ENCODE results near the gene SLC38A5. TPM values are rescaled to one million over a fixed set of nuclear protein-coding genes. Genes with fewer than 3 reads are reported as not detected.
A peak's percentile ranks its signal among the peaks of the same experiment; 100 is the strongest.

Gene SLC38A5
- total RNA-seq, 1 donor from 2014 or later: 146 TPM

DNA sequence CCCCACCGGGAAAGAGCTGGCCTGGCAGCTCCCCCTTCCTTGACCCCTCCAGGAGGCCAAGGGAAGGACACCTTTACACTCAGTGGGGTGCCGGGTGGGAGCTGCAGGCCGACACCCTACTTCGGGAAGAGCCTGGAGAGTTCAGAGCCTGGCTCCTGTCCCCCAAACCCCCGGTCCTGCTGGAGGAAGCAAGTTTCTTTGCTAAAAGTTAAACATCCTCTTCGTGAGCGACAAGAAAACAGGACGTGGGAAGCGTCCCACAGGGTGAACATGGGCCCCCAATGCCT, 3.6 kb upstream of the SLC38A5 start:
- Mint-ChIP-seq H3K4me3 (ENCODE audit: low read depth) (no peak overlapping the region), H3K4me1 (ENCODE audit: low read depth) (peaks cover 28% of the 10 kb centered on the region), H3K9me3 (no peaks in the 10 kb centered on the region), H3K27ac (no peak overlapping the region), H3K36me3 (ENCODE audit: low read depth) (peaks cover 23% of the 10 kb centered on the region), H3K27me3 (ENCODE audit: low read depth) (no peaks in the 10 kb centered on the region)
- intact Hi-C loops (cut with micrococcal nuclease): no loop called here
- no peak for DNase-seq (ENCODE audit: low spot score)

DNA sequence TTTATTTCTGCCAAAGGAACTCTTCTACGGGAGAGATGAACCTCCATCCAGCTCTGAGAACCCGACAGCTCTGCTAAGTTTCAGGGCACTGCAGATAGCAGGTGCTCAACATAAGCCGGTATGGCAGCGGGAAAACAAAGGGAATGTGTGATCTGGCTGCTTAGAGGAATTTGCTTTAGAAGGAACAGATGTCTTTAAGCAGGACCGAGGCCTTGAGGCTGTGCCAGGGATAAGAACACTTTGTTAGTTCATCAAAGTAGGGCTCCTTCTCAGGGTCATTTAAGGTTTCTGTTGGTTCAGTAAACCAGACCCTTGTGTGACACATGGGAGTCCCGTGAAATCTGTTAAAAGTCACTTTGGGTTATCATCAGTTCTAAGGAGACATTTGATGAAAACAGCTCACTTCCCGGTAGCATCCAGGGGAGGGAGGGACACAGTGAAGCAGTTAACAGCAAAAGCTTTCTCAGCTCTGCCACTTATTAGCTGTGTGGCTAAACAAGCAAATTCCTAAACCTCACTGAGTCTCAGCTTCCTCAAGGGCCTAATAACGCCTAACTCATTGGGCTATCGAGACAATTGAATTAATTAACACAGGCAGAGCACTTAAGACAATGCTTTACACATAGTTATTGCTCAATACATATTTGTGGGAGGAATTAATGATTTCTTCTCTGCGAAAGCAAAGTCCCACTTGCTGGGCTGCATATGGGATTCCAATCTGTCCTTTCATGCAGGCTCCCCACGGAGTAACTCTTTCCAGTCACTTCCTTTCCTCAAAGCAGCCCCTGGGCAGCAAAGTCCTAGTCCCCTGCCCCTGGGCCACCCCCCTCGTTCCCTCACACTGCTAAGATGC, 3.0 kb upstream of the SLC38A5 start:
- H3K4me1 Mint-ChIP-seq (ENCODE audit: low read depth): peaks cover 27% of the 10 kb centered on the region
- DNase-seq (ENCODE audit: low spot score): no peak
- no peak overlapping the region for H3K27ac Mint-ChIP-seq
- no peak overlapping the region for H3K4me3 Mint-ChIP-seq (ENCODE audit: low read depth)
- intact Hi-C loops (cut with micrococcal nuclease): no loop called here
- H3K9me3 Mint-ChIP-seq: no peaks in the 10 kb centered on the region
- H3K27me3 Mint-ChIP-seq (ENCODE audit: low read depth): no peaks in the 10 kb centered on the region
- peaks cover 23% of the 10 kb centered on the region for H3K36me3 Mint-ChIP-seq (ENCODE audit: low read depth)

DNA sequence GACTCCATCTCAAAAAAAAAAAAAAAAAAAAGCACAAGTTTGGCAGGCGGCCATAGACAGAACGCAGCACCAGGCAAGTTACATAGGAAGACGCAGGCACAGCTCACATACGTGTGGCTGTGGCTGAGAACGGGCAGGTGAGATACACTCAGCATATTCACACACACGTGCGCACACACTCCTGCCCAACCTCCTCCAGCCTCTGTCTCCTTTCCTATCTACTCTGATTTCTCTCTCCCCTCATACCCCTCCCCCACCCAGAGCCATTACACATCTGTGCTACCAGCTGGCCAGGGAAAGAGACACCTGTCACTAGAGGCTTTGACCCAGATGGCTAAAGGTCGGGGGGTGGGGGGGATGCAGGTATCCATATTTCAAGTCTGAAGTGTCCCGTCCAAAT, 2.2 kb upstream of the SLC38A5 start:
- no peak for DNase-seq (ENCODE audit: low spot score)
- peaks cover 21% of the 10 kb centered on the region for H3K36me3 Mint-ChIP-seq (ENCODE audit: low read depth)
- H3K4me3 Mint-ChIP-seq (ENCODE audit: low read depth): no peak overlapping the region
- H3K27me3 Mint-ChIP-seq (ENCODE audit: low read depth): no peaks in the 10 kb centered on the region
- intact Hi-C loops (cut with micrococcal nuclease): no loop called here
- no peak overlapping the region for H3K27ac Mint-ChIP-seq
- H3K9me3 Mint-ChIP-seq: no peaks in the 10 kb centered on the region
- peaks cover 21% of the 10 kb centered on the region for H3K4me1 Mint-ChIP-seq (ENCODE audit: low read depth)

DNA sequence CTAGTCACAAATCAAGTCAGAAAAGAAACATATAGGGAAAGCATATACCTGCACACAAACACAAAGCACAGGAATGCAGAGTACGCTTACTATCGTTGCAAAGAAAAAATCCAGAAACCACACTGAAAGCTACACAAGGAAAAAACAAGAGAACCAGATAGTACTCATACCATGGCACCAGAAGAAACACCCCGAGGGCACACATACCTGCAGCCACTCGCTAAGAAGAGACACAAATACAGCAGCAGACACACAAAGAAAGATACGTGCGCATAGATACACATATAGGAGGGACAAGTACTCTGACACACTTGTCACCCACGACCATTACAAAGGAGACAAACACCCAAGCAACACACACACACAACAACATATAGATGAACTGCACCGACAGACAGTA, 1.4 kb upstream of the SLC38A5 start:
- H3K27me3 Mint-ChIP-seq (ENCODE audit: low read depth): no peaks in the 10 kb centered on the region
- intact Hi-C loops (cut with micrococcal nuclease): no loop called here
- peaks cover 22% of the 10 kb centered on the region for H3K4me1 Mint-ChIP-seq (ENCODE audit: low read depth)
- no peak overlapping the region for H3K27ac Mint-ChIP-seq
- no peak for DNase-seq (ENCODE audit: low spot score)
- no peak overlapping the region for H3K4me3 Mint-ChIP-seq (ENCODE audit: low read depth)
- peaks cover 21% of the 10 kb centered on the region for H3K36me3 Mint-ChIP-seq (ENCODE audit: low read depth)
- no peaks in the 10 kb centered on the region for H3K9me3 Mint-ChIP-seq

DNA sequence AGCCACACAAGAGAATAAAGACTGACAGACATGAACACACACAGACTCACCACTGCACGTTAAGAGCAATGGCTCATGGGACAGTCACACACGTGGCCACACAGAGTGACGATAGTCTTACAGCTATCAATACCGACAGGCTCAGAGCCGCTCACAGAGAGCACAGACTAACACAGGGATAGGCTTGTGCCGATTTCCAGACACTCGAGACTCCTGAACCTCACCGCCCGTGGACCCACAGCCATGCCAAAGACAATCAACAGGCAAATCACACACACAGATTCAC, 716 bp upstream of the SLC38A5 start:
- H3K4me1 Mint-ChIP-seq (ENCODE audit: low read depth): peaks cover 22% of the 10 kb centered on the region
- no peak for DNase-seq (ENCODE audit: low spot score)
- H3K27me3 Mint-ChIP-seq (ENCODE audit: low read depth): no peaks in the 10 kb centered on the region
- H3K27ac Mint-ChIP-seq: no peak overlapping the region
- intact Hi-C loops (cut with micrococcal nuclease): no loop called here
- no peak overlapping the region for H3K4me3 Mint-ChIP-seq (ENCODE audit: low read depth)
- peaks cover 26% of the 10 kb centered on the region for H3K36me3 Mint-ChIP-seq (ENCODE audit: low read depth)
- no peaks in the 10 kb centered on the region for H3K9me3 Mint-ChIP-seq

DNA sequence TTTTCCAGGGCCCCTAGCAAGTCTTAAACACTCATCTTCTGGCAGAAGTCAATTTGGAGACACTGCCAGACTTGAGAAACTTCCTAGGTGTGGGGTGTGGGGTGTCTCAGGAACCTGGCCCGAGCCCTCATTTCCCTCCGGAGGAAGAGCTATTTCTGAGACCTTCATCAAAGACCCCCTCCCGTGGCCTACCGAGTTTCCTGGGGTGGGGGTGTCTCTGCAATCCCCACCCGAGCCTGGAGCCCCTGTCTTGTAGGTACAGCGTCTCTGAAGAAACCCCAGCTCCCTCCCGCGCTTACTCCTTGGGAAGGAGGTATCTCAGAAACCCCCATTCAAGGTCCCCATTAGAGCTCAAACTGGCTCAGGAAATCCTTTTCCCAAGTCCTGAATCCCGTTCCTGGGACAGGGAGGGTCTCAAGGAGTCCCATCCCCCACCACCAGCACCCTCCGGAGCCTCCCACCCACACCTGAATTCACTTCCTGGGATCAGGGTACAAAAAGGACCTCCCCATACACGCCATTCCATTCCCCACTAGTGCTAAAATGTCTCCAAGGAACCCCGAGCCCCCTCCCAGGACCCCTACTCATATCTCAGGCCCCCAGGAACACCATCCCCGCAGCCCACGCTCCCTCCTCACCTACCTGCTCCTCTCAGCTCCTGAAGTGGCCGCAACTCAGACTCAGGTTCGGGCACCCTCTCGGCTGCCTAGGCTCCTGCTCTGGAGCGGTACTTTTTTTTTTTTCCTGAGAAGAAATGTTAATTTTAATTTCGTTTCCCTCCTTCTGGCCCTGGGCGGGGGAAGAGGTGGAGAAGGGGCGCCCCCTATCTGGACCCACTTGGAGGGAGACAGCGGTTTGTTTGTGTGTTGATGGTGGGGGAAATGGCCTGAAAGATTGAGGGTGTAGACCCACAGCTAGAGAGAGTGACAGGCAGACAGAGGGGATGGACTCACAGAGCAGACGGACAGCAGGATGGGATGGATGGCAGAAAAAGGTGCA, 1.1 kb downstream of the SLC38A5 start:
- intact Hi-C loops (cut with micrococcal nuclease): no loop called here

DNA sequence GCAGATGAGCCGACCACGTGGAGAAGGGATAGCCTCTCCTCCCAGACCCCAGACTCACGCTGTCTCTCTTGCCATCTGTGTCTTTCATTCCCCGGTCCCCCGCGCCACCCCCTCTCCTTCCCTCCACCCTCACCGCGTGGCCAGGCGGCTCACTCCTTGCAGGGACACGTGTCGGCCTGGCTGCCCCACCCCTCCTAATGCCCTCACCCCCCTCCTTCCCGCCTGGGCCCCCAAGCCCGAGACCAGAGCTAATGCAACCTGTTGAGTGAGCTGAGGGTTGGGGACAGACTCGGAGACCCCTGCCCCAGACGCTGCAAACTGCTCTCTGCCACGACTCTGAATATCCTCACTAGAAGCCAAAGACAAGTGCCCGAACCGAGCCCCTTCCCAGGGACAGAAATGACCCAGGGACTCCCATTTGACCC, 1.8 kb downstream of the SLC38A5 start:
- H3K27ac Mint-ChIP-seq: peak overlapping the region; percentile 93
- peaks cover 29% of the 10 kb centered on the region for H3K4me1 Mint-ChIP-seq (ENCODE audit: low read depth)
- intact Hi-C loops (cut with micrococcal nuclease): no loop called here
- DNase-seq (ENCODE audit: low spot score): no peak
- H3K27me3 Mint-ChIP-seq (ENCODE audit: low read depth): no peaks in the 10 kb centered on the region
- H3K36me3 Mint-ChIP-seq (ENCODE audit: low read depth): peaks cover 43% of the 10 kb centered on the region
- H3K9me3 Mint-ChIP-seq: no peaks in the 10 kb centered on the region
- peak overlapping the region; percentile 93 for H3K4me3 Mint-ChIP-seq (ENCODE audit: low read depth)

More for the DNA sequence above, 1.1 kb downstream of the SLC38A5 start:
- no peaks in the 10 kb centered on the region for H3K27me3 Mint-ChIP-seq (ENCODE audit: low read depth)
- DNase-seq (ENCODE audit: low spot score): peak; percentile 19
- H3K36me3 Mint-ChIP-seq (ENCODE audit: low read depth): peaks cover 41% of the 10 kb centered on the region
- peak overlapping the region; percentile 93 for H3K27ac Mint-ChIP-seq
- H3K4me1 Mint-ChIP-seq (ENCODE audit: low read depth): peaks cover 28% of the 10 kb centered on the region
- H3K9me3 Mint-ChIP-seq: no peaks in the 10 kb centered on the region
- peak overlapping the region; percentile 93 for H3K4me3 Mint-ChIP-seq (ENCODE audit: low read depth)

DNA sequence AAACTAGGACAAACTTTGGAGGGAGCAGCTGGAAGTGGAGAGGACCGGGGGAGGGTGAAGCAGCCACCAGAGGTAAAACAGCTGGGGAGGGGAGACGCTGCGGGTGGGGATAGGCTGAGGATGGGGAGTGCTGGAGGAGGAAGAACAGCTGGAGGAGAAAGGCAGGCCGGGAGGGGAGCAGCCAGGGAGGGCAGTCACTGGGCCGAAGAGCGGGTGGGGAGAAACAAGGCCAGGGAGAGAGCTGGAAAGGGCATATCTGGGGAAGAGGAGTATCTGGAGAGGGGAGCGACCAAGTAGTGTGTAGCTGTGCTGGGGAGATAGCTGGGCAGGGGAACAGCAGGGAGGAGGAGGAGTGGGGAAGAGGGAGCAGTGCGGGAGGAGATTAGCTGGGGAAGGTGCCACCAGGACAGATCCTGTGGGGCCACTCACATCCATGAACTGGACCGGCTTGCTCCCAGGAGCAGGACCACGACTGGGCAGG, 2.7 kb downstream of the SLC38A5 start:
- intact Hi-C loops (cut with micrococcal nuclease): no loop called here
- peak overlapping the region; percentile 46 for H3K27ac Mint-ChIP-seq

DNA sequence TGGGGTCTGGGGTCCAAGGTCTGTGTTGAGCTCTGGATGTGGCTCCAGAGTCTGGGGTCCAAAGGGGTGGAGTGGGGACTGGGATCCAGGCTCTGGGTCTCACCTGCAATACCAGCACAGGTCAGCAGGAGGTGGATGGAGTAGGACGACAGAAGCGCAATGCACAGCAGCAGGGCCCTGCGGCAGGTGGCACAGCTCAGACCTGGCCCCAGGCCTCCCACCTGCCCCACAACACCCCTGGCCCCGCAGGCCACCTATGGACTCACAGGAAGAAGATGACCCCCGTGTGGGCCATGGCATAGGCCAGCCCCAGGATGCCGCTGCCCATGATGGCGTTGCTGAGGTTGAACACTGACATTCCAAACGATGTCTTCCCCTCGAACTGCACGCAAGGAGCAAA, 3.4 kb downstream of the SLC38A5 start:
- Mint-ChIP-seq H3K4me1 (ENCODE audit: low read depth) (peaks cover 32% of the 10 kb centered on the region), H3K9me3 (no peaks in the 10 kb centered on the region), H3K36me3 (ENCODE audit: low read depth) (peaks cover 54% of the 10 kb centered on the region), H3K27me3 (ENCODE audit: low read depth) (no peaks in the 10 kb centered on the region), H3K27ac (peak overlapping the region; percentile 46), H3K4me3 (ENCODE audit: low read depth) (peak overlapping the region; percentile 93)
- intact Hi-C loops (cut with micrococcal nuclease): no loop called here
- DNase-seq (ENCODE audit: low spot score): no peak

More for the DNA sequence above, 2.7 kb downstream of the SLC38A5 start:
- DNase-seq (ENCODE audit: low spot score): no peak
- no peaks in the 10 kb centered on the region for H3K27me3 Mint-ChIP-seq (ENCODE audit: low read depth)
- peak overlapping the region; percentile 93 for H3K4me3 Mint-ChIP-seq (ENCODE audit: low read depth)
- H3K4me1 Mint-ChIP-seq (ENCODE audit: low read depth): peaks cover 32% of the 10 kb centered on the region
- H3K9me3 Mint-ChIP-seq: no peaks in the 10 kb centered on the region
- peaks cover 50% of the 10 kb centered on the region for H3K36me3 Mint-ChIP-seq (ENCODE audit: low read depth)

DNA sequence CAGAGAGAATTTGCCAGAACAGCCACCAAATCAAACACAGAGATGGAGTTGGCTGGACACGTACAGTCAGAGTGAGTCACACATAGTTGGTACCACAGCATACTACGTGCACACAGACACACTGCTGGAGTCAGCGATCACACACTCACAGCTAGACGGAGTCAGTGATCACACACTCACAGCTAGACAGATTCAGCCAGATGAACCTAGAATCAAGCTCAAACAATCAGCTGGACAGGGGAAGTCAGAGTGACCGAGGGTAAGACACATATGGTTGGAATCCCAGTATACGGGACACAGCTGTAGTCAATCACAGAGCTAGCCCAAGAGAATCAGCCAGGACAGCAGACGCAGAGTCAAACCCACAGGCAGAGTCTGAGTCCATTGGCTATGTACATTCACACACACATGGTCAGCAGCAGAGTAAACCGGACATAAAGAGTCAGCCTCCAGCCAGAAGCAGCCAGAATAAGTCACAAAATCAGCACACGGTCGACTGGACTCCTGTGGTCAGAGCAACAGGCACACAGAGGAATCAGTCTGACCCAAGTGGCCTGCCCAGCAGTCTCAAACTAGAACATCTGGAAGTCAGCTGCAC, 4.6 kb downstream of the SLC38A5 start:
- H3K27ac Mint-ChIP-seq: peak overlapping the region; percentile 67
- peaks cover 32% of the 10 kb centered on the region for H3K4me1 Mint-ChIP-seq (ENCODE audit: low read depth)
- H3K27me3 Mint-ChIP-seq (ENCODE audit: low read depth): no peaks in the 10 kb centered on the region
- DNase-seq (ENCODE audit: low spot score): no peak
- intact Hi-C loops (cut with micrococcal nuclease): no loop called here
- H3K36me3 Mint-ChIP-seq (ENCODE audit: low read depth): peaks cover 64% of the 10 kb centered on the region
- H3K4me3 Mint-ChIP-seq (ENCODE audit: low read depth): peak overlapping the region; percentile 43
- H3K9me3 Mint-ChIP-seq: no peaks in the 10 kb centered on the region

DNA sequence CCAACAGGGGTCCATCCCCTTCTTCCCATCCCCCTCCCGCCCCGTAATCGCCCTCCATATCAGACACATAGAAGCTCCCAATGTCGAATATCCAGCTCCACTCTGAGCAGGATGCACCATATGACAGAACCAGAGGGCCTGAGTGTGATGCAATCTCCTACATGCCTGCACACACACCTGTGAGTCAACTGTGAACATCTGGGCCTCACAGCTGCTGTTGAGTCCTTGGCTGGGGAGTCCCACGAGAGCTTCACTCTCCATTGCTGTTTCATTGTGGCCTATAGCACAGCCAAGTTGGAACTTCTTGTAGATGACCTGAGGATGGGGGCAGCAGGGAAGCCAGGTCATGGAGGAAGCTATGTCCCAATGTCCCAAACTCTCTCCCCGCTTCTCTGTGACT, 8.2 kb downstream of the SLC38A5 start:
- Mint-ChIP-seq H3K9me3 (no peaks in the 10 kb centered on the region), H3K4me1 (ENCODE audit: low read depth) (peaks cover 22% of the 10 kb centered on the region), H3K4me3 (ENCODE audit: low read depth) (no peak overlapping the region), H3K27ac (no peak overlapping the region), H3K27me3 (ENCODE audit: low read depth) (no peaks in the 10 kb centered on the region), H3K36me3 (ENCODE audit: low read depth) (peaks cover 69% of the 10 kb centered on the region)
- DNase-seq (ENCODE audit: low spot score): no peak
- intact Hi-C loops (cut with micrococcal nuclease): no loop called here

DNA sequence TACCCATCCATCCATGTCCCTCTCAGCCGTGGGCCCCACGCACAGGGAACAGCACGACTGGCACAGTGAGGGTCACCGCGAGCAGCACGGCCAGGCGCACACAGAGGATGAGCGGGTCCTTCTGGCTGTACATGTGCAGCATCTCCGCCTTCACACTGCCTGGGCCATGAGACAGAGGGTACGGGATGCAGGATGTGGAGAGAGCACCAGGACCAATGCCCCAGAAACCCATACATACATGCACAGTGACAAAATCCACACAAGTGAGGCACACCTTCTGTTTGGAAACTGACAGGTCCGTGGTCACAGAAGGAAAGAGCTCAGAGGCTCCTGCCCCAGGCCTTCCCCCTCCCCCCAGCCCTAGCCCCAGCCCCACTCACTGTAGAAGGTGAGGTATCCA, 9.5 kb downstream of the SLC38A5 start:
- intact Hi-C loops (cut with micrococcal nuclease): no loop called here

More for the DNA sequence above, 9.5 kb downstream of the SLC38A5 start:
- Mint-ChIP-seq H3K27ac (no peak overlapping the region), H3K27me3 (ENCODE audit: low read depth) (no peaks in the 10 kb centered on the region), H3K4me3 (ENCODE audit: low read depth) (no peak overlapping the region), H3K36me3 (ENCODE audit: low read depth) (peaks cover 59% of the 10 kb centered on the region), H3K9me3 (no peaks in the 10 kb centered on the region), H3K4me1 (ENCODE audit: low read depth) (peaks cover 17% of the 10 kb centered on the region)
- DNase-seq (ENCODE audit: low spot score): no peak

Measured in activated T-helper 2 cell treated with anti-CD3 and anti-CD28 coated beads, Interferon-gamma antibody, Interleukin-2, Interleukin-4, amounts not matched to agents 10 μg/mL and 5 μg/mL and 100 μg/mL, durations not matched to agents 14 hours and 24 hours and 36 hours (primary cell).